Astrocyte of the spinal cord (primary cell): Measurements from ENCODE around the gene PIK3CB.

Experiments used
- DNase-seq: peaks from one replicate; pipeline ENCODE4 v3.0.0; 2011; ENCODE audit warnings: low read depth, low spot score
- H3K4me3 ChIP-seq: 2 replicates; pipeline ENCODE4 v1.5.1; 2011; ENCODE audit warnings: low read depth, mild to moderate bottlenecking, low read length, moderate library complexity
- CTCF ChIP-seq: IDR thresholded peaks from 2 replicates; pipeline ENCODE4 v1.5.1; 2012; ENCODE audit warnings: low read depth, mild to moderate bottlenecking, low read length, inconsistent platforms
- in situ Hi-C: cut with HindIII; loops from 2 replicates; pipeline ENCODE4 v1.10.0; 2017; ENCODE audit warnings: low sequenced_read_pairs

The PIK3CB gene

GRCh38 chr3:138767498-138768104 is 67.1 kb downstream of the PIK3CB start:
- TF ChIP-seq CTCF: no peak
- no peak overlapping the region for H3K4me3 ChIP-seq
- in situ Hi-C loops: no loop called here

GRCh38 chr3:138761002-138761401 is 73.7 kb downstream of the PIK3CB start:
- no peak overlapping the region for H3K4me3 ChIP-seq
- no peak for TF ChIP-seq CTCF
- in situ Hi-C loops: no loop called here
- DNase-seq: no peak

More at GRCh38 chr3:138767498-138768104, 67.1 kb downstream of the PIK3CB start:
- no peak for DNase-seq

GRCh38 chr3:138748190-138748589 is 86.5 kb downstream of the PIK3CB start:
- H3K4me3 ChIP-seq: no peak overlapping the region
- DNase-seq: no peak
- no peak for TF ChIP-seq CTCF
- in situ Hi-C loops: no loop called here

GRCh38 chr3:138747225-138747624 is 87.5 kb downstream of the PIK3CB start:
- in situ Hi-C loops: no loop called here
- DNase-seq: no peak
- no peak for TF ChIP-seq CTCF
- no peak overlapping the region for H3K4me3 ChIP-seq

- no peak for DNase-seq
- no peak overlapping the region for H3K4me3 ChIP-seq
- TF ChIP-seq CTCF: no peak
- in situ Hi-C loops: no loop called here
Measured at GRCh38 chr3:138740072-138740471, 94.7 kb downstream of the PIK3CB start.

- TF ChIP-seq CTCF: no peak
- H3K4me3 ChIP-seq: no peak overlapping the region
- DNase-seq: no peak
- in situ Hi-C loops: no loop called here
Measured at GRCh38 chr3:138732456-138732855, 102.3 kb downstream of the PIK3CB start.
